IPS-18c (cell line): ENCODE measurements around the gene PHLDA2.
"Not testable (repeated sequence)": the region's sequence is repeated elsewhere in the genome, so short reads cannot be mapped to it uniquely, and the experiment has no call there.

Experiments
- H3K4me3 ChIP-seq: 2 replicates; pipeline ENCODE4 v1.7.0; 2013; ENCODE audit warnings: low read depth, mild to moderate bottlenecking, low read length, moderate library complexity; ENCODE audit not compliant: insufficient read depth
- H3K9me3 ChIP-seq: one replicate; pipeline ENCODE4 v1.6.1; 2013; ENCODE audit warnings: mild to moderate bottlenecking, low read length, moderate library complexity; ENCODE audit not compliant: control insufficient read depth, insufficient read depth

PHLDA2 gene

GRCh38 chr11:2950825-2951224, 21.6 kb upstream of the PHLDA2 start:
- H3K4me3 ChIP-seq = no peak overlapping the region
- H3K9me3 ChIP-seq = no peaks in the 10 kb centered on the region

GRCh38 chr11:2949920-2950319, 20.7 kb upstream of the PHLDA2 start:
- Histone ChIP-seq H3K9me3 (no peaks in the 10 kb centered on the region), H3K4me3 (no peak overlapping the region)

- no peak overlapping the region for H3K4me3 ChIP-seq
- no peaks in the 10 kb centered on the region for H3K9me3 ChIP-seq
Measured at GRCh38 chr11:2947744-2948143, 18.5 kb upstream of the PHLDA2 start.

GRCh38 chr11:2945757-2946287, 16.6 kb upstream of the PHLDA2 start:
- Histone ChIP-seq H3K4me3 (no peak overlapping the region; the same call in 1 of the 2 replicates), H3K9me3 (no peaks in the 10 kb centered on the region)

DNA sequence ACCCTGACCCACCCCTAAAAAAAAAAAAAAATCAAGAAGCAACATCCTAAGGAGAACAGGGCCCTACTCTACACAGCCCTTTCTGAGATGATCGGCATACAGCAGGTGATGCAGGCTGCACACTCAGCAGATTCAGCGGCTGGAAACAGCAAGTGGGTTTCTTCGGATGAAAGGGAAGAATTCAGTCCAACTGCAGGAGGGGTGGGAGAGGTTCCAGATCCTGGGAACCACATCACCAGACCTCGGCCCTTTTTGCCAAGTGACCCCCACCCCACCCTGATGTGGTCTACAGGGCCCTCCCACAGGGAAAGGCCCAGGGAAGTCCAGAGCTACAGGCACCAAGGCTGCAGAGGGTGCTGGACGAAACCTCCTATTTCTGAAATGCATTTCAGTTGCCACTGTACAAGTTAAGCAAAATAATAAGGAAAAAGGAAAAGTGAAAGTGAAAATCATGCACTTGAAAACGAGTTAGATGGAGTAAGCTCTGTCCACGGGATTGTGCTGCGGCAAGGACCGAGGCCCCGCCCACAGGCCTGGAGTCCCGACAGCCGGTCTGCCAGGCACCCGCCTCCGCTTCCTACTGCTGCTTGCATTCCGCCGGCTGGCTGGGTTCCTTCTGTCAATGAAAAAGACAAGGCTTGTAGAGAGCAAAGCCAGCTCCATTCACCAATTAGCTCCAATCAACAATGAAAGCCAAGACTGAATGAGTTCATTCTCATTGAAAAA, 16.0 kb upstream of the PHLDA2 start:
- no peak overlapping the region for H3K4me3 ChIP-seq
- H3K9me3 ChIP-seq = peaks cover 2% of the 10 kb centered on the region

DNA sequence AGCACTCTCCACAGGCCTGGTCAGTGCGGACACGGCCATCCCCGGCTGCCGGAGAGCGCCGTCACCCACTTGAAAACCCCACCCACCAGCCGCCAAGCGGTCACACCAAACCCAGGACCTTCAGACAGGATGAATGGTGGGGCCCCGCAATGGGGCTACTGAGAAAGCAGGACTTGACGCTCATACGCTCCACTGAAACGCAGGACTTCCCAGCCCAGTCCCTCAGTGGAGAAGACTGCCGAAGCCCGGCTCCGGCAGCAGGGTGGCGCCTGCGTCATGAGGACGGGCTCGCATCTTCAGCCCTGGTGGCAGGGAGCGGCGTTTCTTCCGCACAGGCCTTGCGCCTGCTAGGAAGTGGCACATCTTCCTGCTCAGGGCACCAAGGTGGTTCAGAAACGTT, 15.3 kb upstream of the PHLDA2 start:
- no peak overlapping the region for H3K4me3 ChIP-seq
- H3K9me3 ChIP-seq = peaks cover 8% of the 10 kb centered on the region

DNA sequence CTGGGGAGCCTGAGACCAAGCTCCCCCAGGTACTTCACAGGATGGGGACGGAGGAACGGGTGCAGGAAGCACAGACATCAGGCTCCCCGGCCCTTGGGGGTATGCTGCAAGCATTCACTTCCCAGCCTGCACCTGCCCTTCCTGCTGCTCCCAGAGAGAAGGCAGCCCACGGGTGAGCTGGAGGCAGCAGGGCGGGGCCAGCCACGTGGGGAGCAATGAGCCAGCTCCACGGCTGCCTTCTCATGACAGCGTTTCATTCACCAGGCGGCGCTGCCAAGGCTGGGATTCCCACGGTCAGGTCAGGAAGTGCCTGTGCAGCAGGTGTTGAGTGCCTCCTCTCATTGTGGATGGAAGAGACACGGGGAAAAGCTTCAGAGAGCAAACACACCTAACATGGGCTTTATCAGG, 14.5 kb upstream of the PHLDA2 start:
- Histone ChIP-seq H3K9me3 (peaks cover 10% of the 10 kb centered on the region), H3K4me3 (no peak overlapping the region)

DNA sequence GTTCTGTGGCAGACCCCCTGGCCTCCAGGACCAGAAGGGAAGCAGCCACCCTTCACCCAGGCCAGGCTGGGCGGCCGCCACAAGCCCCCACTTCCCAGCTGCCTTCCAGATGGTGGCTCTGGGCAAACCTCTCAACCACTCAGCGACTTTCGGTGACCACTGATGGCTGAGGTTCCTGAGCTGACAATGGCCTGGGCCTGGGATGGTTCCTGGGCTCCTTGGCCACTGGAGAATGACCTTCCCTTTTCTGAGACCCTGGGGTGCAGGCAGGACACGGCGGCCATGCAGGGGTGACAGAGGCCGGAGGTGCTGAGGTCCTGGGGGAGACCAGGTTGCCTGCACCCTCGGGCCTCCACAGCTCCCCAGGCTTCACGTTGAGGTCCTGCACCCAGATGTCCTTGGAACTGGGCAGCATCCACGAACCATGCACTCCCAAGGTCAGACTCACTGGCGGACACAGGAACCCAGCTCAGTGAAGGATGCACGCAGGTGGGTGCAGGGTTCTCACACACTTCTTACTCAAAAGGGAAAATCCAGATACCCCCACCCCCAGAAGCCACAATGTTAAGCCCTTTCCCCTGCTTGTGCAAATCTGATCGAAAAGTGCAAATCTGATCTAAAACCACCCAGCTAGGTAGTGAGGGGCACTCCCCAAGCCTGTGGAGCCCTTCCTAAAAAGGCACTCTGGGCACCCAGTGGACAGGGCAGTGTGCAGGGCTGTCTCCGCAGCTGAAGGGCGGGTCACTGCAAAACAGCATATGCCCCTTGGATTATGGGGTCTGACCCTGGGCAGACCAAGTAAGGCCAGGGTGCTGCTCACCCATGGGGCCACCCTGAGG, 13.9 kb upstream of the PHLDA2 start:
- Histone ChIP-seq H3K9me3 (peaks cover 10% of the 10 kb centered on the region), H3K4me3 (no peak overlapping the region)

GRCh38 chr11:2942447-2942846, 13.2 kb upstream of the PHLDA2 start:
- Histone ChIP-seq H3K9me3 (peaks cover 10% of the 10 kb centered on the region), H3K4me3 (no peak overlapping the region)

GRCh38 chr11:2940921-2941821, 12.0 kb upstream of the PHLDA2 start:
- Histone ChIP-seq H3K9me3 (peaks cover 10% of the 10 kb centered on the region), H3K4me3 (no peak overlapping the region)

GRCh38 chr11:2940147-2940920, 11.1 kb upstream of the PHLDA2 start:
- Histone ChIP-seq H3K4me3 (no peak overlapping the region; the same call in 1 of the 2 replicates), H3K9me3 (peaks cover 10% of the 10 kb centered on the region)

GRCh38 chr11:2938458-2939418, 9.5 kb upstream of the PHLDA2 start:
- not testable (repeated sequence) for H3K9me3 ChIP-seq, H3K4me3 ChIP-seq

DNA sequence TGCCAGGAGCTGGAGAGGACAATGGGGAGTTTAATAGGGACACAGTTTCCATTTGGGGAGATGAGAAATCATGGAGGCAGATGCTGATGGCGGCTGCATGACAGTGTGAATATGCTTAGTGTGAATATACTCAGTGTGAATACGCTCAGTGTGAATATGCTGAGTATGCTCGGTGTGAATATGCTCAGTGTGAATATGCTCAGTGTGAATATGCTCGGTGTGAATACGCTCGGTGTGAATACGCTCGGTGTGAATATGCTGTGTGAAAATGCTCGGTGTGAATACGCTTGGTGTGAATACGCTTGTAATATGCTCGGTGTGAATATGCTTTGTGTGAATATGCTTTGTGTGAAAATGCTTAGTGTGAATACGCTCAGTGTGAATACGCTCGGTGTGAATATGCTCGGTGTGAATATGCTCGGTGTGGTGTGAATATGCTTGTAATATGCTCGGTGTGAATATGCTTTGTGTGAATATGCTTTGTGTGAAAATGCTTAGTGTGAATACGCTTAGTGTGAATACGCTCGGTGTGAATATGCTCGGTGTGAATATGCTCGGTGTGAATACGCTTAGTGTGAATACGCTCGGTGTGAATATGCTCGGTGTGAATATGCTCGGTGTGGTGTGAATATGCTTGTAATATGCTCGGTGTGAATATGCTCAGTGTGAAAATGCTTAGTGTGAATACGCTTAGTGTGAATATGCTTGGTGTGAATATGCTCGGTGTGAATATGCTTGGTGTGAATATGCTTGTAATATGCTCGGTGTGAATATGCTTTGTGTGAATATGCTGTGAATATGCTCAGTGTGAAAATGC, 8.6 kb upstream of the PHLDA2 start:
- not testable (repeated sequence) for H3K4me3 ChIP-seq, H3K9me3 ChIP-seq

GRCh38 chr11:2934611-2935239, 5.5 kb upstream of the PHLDA2 start:
- Histone ChIP-seq H3K9me3 (peaks cover 4% of the 10 kb centered on the region), H3K4me3 (no peak overlapping the region)
